ENCODE results near the gene WWOX. TPM values are rescaled to one million over a fixed set of nuclear protein-coding genes. Genes with fewer than 3 reads are reported as not detected.
A peak's percentile ranks its signal among the peaks of the same experiment; 100 is the strongest.

The WWOX gene
- polyA plus RNA-seq, 1 donor from 2014 or later, result 25.6 TPM

GRCh38 chr16:78098087-78098486, 1.4 kb upstream of the WWOX start:
- Histone ChIP-seq H3K27me3 (ENCODE audit: insufficient read depth, low read depth, low read length) (no peaks in the 10 kb centered on the region), H3F3A (ENCODE audit: insufficient read depth, low read length, poor library complexity, severe bottlenecking) (no peaks in the 10 kb centered on the region), H2AFZ (ENCODE audit: low read depth, low read length) (no peak overlapping the region), H3K4me2 (ENCODE audit: low read length) (no peak overlapping the region), H4K20me1 (ENCODE audit: insufficient read depth) (no peaks in the 10 kb centered on the region), H3K9me2 (ENCODE audit: insufficient read depth, low read length) (no peaks in the 10 kb centered on the region), H3K4me3 (ENCODE audit: low read length) (no peak overlapping the region), H3K9ac (ENCODE audit: low read length) (no peak overlapping the region), H3K27ac (ENCODE audit: low read length) (no peak overlapping the region), H3K9me3 (ENCODE audit: low read length) (no peaks in the 10 kb centered on the region), H3K79me2 (replicated peaks; ENCODE audit: insufficient read depth, low read length) (no peaks in the 10 kb centered on the region), H3K36me3 (ENCODE audit: insufficient read depth, low read length) (no peaks in the 10 kb centered on the region)
- no peak for TF ChIP-seq EP300 (conservative IDR thresholded peaks at IDR 0.05; ENCODE audit: poor library complexity, severe bottlenecking)

- TF ChIP-seq MXI1 (conservative IDR thresholded peaks at IDR 0.05; ENCODE audit: poor library complexity, severe bottlenecking), result no peak
- no peak for TF ChIP-seq SMC3 (conservative IDR thresholded peaks at IDR 0.05; ENCODE audit: poor library complexity)
- no peak for TF ChIP-seq CTCF (IDR thresholded peaks at IDR 0.05; ENCODE audit: poor library complexity, severe bottlenecking)
- TF ChIP-seq REST (IDR thresholded peaks at IDR 0.05; ENCODE audit: borderline replicate concordance), result no peak
- no peak for TF ChIP-seq EZH2 (IDR thresholded peaks at IDR 0.05; ENCODE audit: borderline replicate concordance, insufficient read depth, low read length, poor library complexity, severe bottlenecking)
- TF ChIP-seq RAD21 (conservative IDR thresholded peaks at IDR 0.05), result no peak
- TF ChIP-seq EP300 (conservative IDR thresholded peaks at IDR 0.05; ENCODE audit: poor library complexity, severe bottlenecking), result no peak
- TF ChIP-seq POLR2AphosphoS5 (IDR thresholded peaks at IDR 0.05), result no peak
- H3K27me3 ChIP-seq (ENCODE audit: insufficient read depth, low read depth, low read length), result no peaks in the 10 kb centered on the region
- peak overlapping the region; percentile 75 for H3K4me2 ChIP-seq (ENCODE audit: low read length)
- no peaks in the 10 kb centered on the region for H3K9me3 ChIP-seq (ENCODE audit: low read length)
- H4K20me1 ChIP-seq (ENCODE audit: insufficient read depth), result no peaks in the 10 kb centered on the region
- H3K9me2 ChIP-seq (ENCODE audit: insufficient read depth, low read length), result no peaks in the 10 kb centered on the region
- no peaks in the 10 kb centered on the region for H3K79me2 ChIP-seq (replicated peaks; ENCODE audit: insufficient read depth, low read length)
- peak overlapping the region; percentile 95 for H3K4me3 ChIP-seq (ENCODE audit: low read length)
- peak overlapping the region; percentile 78 for H2AFZ ChIP-seq (ENCODE audit: low read depth, low read length)
- peak overlapping the region; percentile 56 for H3K27ac ChIP-seq (ENCODE audit: low read length)
- H3F3A ChIP-seq (ENCODE audit: insufficient read depth, low read length, poor library complexity, severe bottlenecking), result no peaks in the 10 kb centered on the region
- H3K9ac ChIP-seq (ENCODE audit: low read length), result peak overlapping the region; percentile 69
- no peaks in the 10 kb centered on the region for H3K36me3 ChIP-seq (ENCODE audit: insufficient read depth, low read length)
Observed at GRCh38 chr16:78098595-78099270, 721 bp upstream of the WWOX start.

Measured in neural cell (in vitro differentiated cells).